ENCODE measurements around the gene LCN6.

Gene LCN6

GRCh38 chr9:136775191-136775590 is 26.9 kb upstream of the LCN6 start:
- no peak overlapping the region for H3K4me3 ChIP-seq (replicated peaks; ENCODE audit: low read depth, low read length)
- no peak for TF ChIP-seq CTCF (IDR thresholded peaks at IDR 0.05; ENCODE audit: insufficient read depth, low read length, poor library complexity, severe bottlenecking)
- H3K27me3 ChIP-seq (replicated peaks; ENCODE audit: control insufficient read depth, insufficient read depth, low read length): peaks cover 1% of the 10 kb centered on the region; the same call in 1 of the 2 replicates
- H3K36me3 ChIP-seq (ENCODE audit: control insufficient read depth, insufficient read depth, low read length): no peaks in the 10 kb centered on the region
- no peak for DNase-seq (ENCODE audit: extremely low read depth, insufficient read length)

GRCh38 chr9:136774416-136775045 is 26.2 kb upstream of the LCN6 start:
- no peak for DNase-seq (ENCODE audit: extremely low read depth, insufficient read length)
- Histone ChIP-seq H3K27me3 (replicated peaks; ENCODE audit: control insufficient read depth, insufficient read depth, low read length) (peaks cover 1% of the 10 kb centered on the region; the same call in 1 of the 2 replicates), H3K36me3 (ENCODE audit: control insufficient read depth, insufficient read depth, low read length) (no peaks in the 10 kb centered on the region), H3K4me3 (replicated peaks; ENCODE audit: low read depth, low read length) (no peak overlapping the region)
- no peak for TF ChIP-seq CTCF (IDR thresholded peaks at IDR 0.05; ENCODE audit: insufficient read depth, low read length, poor library complexity, severe bottlenecking)

- TF ChIP-seq CTCF (IDR thresholded peaks at IDR 0.05; ENCODE audit: insufficient read depth, low read length, poor library complexity, severe bottlenecking): no peak
- no peaks in the 10 kb centered on the region for H3K27me3 ChIP-seq (replicated peaks; ENCODE audit: control insufficient read depth, insufficient read depth, low read length)
- no peak overlapping the region for H3K4me3 ChIP-seq (replicated peaks; ENCODE audit: low read depth, low read length)
- DNase-seq (ENCODE audit: extremely low read depth, insufficient read length): peak; percentile 59
- no peaks in the 10 kb centered on the region for H3K36me3 ChIP-seq (ENCODE audit: control insufficient read depth, insufficient read depth, low read length)
Observed at GRCh38 chr9:136773386-136774044, 25.2 kb upstream of the LCN6 start.

- no peaks in the 10 kb centered on the region for H3K36me3 ChIP-seq (ENCODE audit: control insufficient read depth, insufficient read depth, low read length)
- DNase-seq (ENCODE audit: extremely low read depth, insufficient read length): no peak
- no peak overlapping the region for H3K4me3 ChIP-seq (replicated peaks; ENCODE audit: low read depth, low read length)
- TF ChIP-seq CTCF (IDR thresholded peaks at IDR 0.05; ENCODE audit: insufficient read depth, low read length, poor library complexity, severe bottlenecking): no peak
- no peaks in the 10 kb centered on the region; the same call in 1 of the 2 replicates for H3K27me3 ChIP-seq (replicated peaks; ENCODE audit: control insufficient read depth, insufficient read depth, low read length)
Observed at GRCh38 chr9:136771907-136772415, 23.6 kb upstream of the LCN6 start.

- Histone ChIP-seq H3K27me3 (replicated peaks; ENCODE audit: control insufficient read depth, insufficient read depth, low read length) (no peaks in the 10 kb centered on the region; the same call in 1 of the 2 replicates), H3K36me3 (ENCODE audit: control insufficient read depth, insufficient read depth, low read length) (no peaks in the 10 kb centered on the region), H3K4me3 (replicated peaks; ENCODE audit: low read depth, low read length) (no peak overlapping the region)
- DNase-seq (ENCODE audit: extremely low read depth, insufficient read length): no peak
- peak; percentile 68 for TF ChIP-seq CTCF (IDR thresholded peaks at IDR 0.05; ENCODE audit: insufficient read depth, low read length, poor library complexity, severe bottlenecking)
Observed at GRCh38 chr9:136769710-136770191, 21.4 kb upstream of the LCN6 start.

All from GM06990 (cell line).